Mesodermal cell (in vitro differentiated cells): ENCODE results near the gene CYP11A1.

ENCODE experiments used
- H3K27ac ChIP-seq: 2 replicates; pipeline ENCODE4 v1.7.0; 2013; ENCODE audit warnings: mild to moderate bottlenecking, low read depth, low read length, moderate library complexity; ENCODE audit not compliant: severe bottlenecking
- H3K36me3 ChIP-seq: 2 replicates; pipeline ENCODE4 v1.7.1; 2013; ENCODE audit warnings: mild to moderate bottlenecking, low read length, moderate library complexity; ENCODE audit not compliant: control insufficient read depth, insufficient read depth
- H3K4me1 ChIP-seq: one replicate; pipeline ENCODE4 v1.7.1; 2013; ENCODE audit warnings: mild to moderate bottlenecking, low read length; ENCODE audit not compliant: insufficient read depth, control insufficient read depth, poor library complexity, severe bottlenecking
- H3K4me3 ChIP-seq: 2 replicates; pipeline ENCODE4 v1.7.0; 2013; ENCODE audit warnings: low read length, control low read depth, mild to moderate bottlenecking; ENCODE audit not compliant: insufficient read depth, poor library complexity, severe bottlenecking; ENCODE audit errors: extremely low read depth
- H3K9me3 ChIP-seq: 2 replicates; pipeline ENCODE4 v1.7.1; 2013; ENCODE audit warnings: mild to moderate bottlenecking, low read length, moderate library complexity; ENCODE audit not compliant: control insufficient read depth
- WGBS, 2 experiments: methylation state at CpG; one replicate each; pipeline ENCODE4 v1.1.5; 2013; ENCODE audit warnings: missing lambda C conversion rate in 2 of 2; ENCODE audit not compliant: insufficient coverage in 2 of 2; 5-methylcytosine and 5-hydroxymethylcytosine counted together

The CYP11A1 gene

DNA sequence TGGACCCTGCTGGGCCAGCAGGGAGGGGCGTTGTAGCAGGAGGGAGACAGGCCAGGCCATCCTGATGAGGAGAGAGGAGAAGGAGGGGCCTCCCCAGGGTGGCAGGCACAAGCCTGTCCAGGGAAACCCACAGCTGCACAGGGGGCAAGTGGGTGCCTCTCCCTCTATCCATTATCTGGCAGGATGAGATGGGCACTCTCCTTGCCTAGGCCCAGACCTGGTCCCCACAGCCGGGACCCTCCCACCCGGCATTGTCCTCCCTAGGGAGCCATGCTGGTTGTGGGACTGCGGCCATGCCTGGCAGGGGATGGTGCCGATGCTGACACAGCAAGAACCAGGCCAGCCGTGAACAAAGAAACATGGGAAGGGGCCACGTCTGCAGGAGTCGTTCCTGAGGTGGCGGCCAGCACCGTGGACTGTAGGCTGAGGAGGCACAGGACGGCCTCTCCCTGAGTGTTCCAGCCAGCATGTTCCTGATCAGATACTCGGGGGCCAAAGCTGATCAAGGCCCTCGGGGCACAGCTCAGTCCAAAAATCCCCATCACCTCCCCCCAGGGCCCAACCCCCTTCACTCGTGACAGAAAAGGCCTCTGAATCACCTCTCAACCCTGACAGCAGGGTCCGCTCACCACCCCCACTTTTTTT is 19.2 kb upstream of the CYP11A1 start:
- no peak overlapping the region for H3K27ac ChIP-seq
- no peaks in the 10 kb centered on the region for H3K9me3 ChIP-seq
- peaks cover 30% of the 10 kb centered on the region for H3K4me1 ChIP-seq
- H3K36me3 ChIP-seq, result no peaks in the 10 kb centered on the region
- WGBS, 2 experiments, result 87 to 90% methylated on average over 11 to 12 of the region's 15 CpGs
- H3K4me3 ChIP-seq, result no peak overlapping the region

DNA sequence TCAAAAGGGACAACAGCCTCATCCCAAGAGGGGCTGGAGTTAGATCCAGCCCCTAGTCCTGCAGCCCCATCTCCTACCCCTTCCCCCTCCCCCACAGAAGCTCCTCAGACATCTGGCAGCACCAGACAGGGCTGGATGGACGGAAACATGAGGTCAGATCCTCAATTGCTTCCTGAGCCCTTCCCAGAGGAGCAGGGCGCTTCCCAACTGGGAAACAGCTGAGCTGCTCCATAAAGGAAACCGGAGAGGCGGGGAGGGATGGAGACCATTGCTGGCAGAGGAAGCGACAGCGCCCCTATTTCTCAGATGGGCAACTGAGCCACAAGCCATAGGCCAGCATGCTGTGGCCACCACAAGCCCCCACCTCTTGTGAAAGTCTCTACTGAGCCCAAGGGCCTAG is 18.3 kb upstream of the CYP11A1 start:
- H3K4me1 ChIP-seq, result peaks cover 30% of the 10 kb centered on the region
- H3K36me3 ChIP-seq, result no peaks in the 10 kb centered on the region
- H3K4me3 ChIP-seq, result no peak overlapping the region
- H3K27ac ChIP-seq, result no peak overlapping the region
- WGBS, 2 experiments, result 76 to 80% methylated on average over 6 of the region's 6 CpGs
- H3K9me3 ChIP-seq, result no peaks in the 10 kb centered on the region

DNA sequence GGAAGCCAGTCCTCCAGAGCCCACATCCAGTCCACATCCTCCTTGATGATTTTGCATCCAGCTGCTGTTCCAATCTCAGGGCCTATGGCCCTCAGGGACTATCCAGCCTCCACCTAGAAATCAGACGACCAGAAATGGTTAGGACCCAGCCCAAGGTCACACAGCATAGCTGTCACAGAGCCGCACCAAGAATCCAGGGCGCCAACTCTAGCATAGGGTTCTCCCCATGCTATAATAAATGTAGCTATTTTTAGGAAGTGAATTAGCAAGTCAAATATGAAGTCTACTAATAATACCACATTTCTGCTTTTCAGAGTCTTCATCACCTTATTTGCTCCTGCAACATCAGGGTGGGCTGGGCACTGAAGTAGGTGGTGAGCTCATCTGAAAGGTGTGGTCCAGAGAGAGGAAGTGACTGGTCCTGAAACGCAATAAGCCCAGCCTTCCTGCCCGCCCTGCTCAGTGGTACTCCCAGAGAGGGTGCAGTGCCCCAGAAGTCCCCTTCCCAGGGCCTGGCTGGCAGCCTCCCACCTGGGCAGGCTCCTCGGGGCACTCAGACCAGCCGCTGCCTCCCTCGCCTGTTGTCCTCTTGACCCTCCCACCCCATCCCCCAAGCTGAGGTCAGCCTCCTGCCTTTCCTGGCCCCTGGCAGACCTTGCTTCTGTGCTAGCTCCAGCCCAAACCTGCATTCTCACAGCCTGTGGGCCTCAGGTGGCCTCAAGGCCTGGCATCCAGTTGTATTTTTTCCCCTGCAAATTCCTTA is 17.6 kb upstream of the CYP11A1 start:
- H3K4me3 ChIP-seq, result no peak overlapping the region
- peaks cover 30% of the 10 kb centered on the region for H3K4me1 ChIP-seq
- H3K9me3 ChIP-seq, result no peaks in the 10 kb centered on the region
- WGBS, 2 experiments, result 60 to 79% methylated on average over 5 to 7 of the region's 8 CpGs
- H3K27ac ChIP-seq, result no peak overlapping the region
- no peaks in the 10 kb centered on the region for H3K36me3 ChIP-seq

DNA sequence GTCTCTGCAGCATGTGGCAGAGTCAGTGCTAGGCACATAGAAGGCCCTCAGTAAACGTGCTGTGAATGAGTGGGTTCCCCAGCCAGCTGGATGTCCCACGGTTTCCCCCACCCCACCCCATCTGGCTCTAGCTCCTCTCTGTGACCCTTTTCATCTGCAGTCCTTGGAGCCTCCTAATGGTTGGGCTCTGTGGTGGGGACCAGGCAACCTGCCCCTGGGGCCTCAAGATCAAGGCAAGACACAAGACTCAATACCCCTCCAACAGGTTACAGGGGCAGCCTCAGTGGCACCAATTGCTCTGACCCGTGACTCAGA is 17.1 kb upstream of the CYP11A1 start:
- WGBS, 2 experiments, result 69 to 93% methylated on average over 2 to 3 of the region's 3 CpGs
- H3K27ac ChIP-seq, result no peak overlapping the region
- no peak overlapping the region for H3K4me3 ChIP-seq

DNA sequence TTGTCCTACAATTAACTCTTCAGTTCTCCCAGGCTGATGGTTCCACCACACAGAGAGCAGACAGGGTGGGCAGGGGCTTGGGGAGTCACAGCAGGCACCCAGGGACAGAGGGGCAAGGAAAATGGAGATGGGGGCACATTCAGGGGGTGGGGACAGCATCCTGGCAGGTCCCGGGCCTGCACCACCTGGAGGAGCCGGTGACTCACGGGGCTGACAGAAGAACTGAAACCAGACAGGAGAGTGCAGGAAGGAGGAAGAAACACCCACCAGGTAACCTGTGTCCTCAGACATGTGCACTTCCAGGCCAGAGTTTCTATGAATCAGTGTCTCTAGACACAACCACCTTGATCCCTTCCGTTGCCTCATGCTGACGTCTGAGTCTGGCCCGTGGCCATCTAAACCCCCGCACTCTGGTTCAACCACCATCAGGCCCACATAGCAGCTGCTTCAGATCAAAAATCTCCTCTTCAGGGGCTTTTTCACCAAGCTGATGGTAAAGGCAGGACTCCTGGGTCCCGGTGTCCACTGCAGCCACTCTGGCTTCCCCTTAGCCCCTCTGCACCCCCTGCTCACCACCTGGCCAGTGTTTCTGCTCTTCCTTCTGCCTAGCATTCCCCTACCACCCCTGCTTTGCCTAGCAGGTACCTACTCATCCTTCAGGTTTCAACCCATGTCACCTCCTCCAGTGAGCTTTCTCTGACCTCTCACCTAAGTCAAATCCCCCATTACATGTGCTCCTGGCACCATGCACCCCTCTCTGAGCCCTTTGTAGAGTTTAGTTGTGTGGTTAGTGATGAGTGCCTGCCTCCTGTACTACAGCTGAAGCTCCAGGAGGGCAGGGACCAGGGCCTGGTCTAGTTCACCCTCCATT is 16.5 kb upstream of the CYP11A1 start:
- H3K36me3 ChIP-seq, result no peaks in the 10 kb centered on the region
- no peaks in the 10 kb centered on the region for H3K9me3 ChIP-seq
- no peak overlapping the region for H3K4me3 ChIP-seq
- WGBS, 2 experiments, result 93 to 94% methylated on average over 8 of the region's 8 CpGs
- H3K4me1 ChIP-seq, result peaks cover 30% of the 10 kb centered on the region
- H3K27ac ChIP-seq, result no peak overlapping the region

More for the DNA sequence above, 17.1 kb upstream of the CYP11A1 start:
- Histone ChIP-seq H3K4me1 (peaks cover 30% of the 10 kb centered on the region), H3K36me3 (no peaks in the 10 kb centered on the region), H3K9me3 (no peaks in the 10 kb centered on the region)

DNA sequence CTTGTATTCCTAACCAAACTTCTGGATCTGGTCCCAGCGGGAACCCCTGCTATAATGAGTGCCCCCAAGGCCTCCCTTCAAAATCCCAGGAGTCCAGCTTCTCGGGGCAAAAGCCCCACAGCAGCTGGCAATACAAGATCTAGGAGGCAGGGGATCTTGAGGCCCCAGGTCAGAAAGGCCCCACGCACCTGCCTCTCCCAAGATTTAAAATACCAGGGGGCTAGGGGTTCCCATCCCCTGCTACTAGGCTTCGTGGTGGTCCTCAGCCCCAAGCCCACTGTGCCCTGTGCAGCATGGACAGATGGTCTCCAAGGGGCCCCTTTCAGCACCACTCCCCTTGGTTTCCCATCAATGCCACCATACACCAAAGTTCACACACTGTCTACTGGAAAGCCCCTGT is 15.8 kb upstream of the CYP11A1 start:
- Histone ChIP-seq H3K4me1 (peaks cover 30% of the 10 kb centered on the region), H3K9me3 (no peaks in the 10 kb centered on the region), H3K27ac (no peak overlapping the region), H3K36me3 (no peaks in the 10 kb centered on the region), H3K4me3 (no peak overlapping the region)
- 92 to 100% methylated on average over 4 of the region's 4 CpGs for WGBS, 2 experiments

DNA sequence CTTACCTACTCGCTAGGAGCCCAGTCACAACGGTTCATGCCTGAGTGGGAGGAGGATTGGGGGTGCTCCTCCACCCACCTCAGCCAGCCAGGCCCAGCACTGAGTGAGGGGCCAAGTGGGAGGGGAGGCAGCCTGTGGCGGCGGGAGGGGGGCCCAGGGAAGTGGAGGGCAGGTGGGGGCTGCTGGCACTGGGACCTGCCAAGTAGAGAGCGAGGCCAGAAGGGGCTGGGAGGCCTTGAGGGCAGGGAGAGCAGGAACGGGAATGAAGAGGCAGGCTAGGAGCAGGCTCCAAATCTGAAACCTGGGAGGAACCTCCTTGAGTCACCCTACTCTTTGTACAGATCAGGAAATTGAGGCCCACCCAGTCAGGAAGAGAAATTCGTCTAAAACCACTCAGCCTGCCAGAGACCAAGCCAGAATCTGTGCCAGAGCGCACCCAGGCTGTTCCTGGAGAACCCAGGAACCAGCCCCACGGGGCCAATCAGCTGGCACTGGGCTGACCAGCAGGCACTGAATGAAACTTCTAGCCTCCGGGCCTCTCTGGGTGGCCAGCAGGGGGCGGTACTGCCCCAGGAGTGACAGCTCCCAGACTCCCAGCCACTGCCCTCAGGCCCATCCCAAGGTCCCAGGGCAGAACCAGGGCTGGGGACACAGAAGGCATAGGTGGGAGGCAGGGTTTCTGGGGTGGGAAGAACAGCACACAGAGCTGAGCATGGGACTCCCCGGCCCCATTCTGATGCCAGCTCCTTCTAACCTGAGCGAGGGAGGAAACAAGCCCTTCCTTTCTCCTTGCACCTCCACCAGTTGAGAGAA is 14.8 kb upstream of the CYP11A1 start:
- H3K9me3 ChIP-seq, result no peaks in the 10 kb centered on the region
- no peak overlapping the region for H3K27ac ChIP-seq
- WGBS, 2 experiments, result 38 to 43% methylated on average over 9 of the region's 13 CpGs
- H3K4me1 ChIP-seq, result peaks cover 24% of the 10 kb centered on the region
- no peaks in the 10 kb centered on the region for H3K36me3 ChIP-seq
- H3K4me3 ChIP-seq, result no peak overlapping the region

DNA sequence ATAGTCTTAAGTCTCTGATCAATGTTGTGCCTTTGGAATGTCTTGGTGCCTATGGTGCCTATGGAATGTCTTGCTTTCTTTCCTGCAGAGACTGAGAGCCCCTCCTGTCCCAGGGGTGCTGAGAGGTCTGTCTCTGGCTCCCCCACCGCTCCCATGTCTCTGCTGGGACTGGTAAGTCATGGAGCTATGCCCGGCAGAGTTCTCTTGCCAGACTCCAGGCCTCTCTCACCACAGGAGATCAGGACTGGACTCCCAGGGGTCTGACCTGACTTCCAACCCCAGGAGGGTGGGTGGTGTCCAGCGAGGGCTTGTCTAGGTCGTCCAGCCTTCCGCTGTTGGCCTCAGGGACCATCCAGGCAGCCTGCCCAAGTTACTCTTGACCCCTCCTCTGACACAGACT is 14.0 kb upstream of the CYP11A1 start:
- Histone ChIP-seq H3K27ac (no peak overlapping the region), H3K4me1 (peaks cover 17% of the 10 kb centered on the region), H3K36me3 (no peaks in the 10 kb centered on the region), H3K9me3 (no peaks in the 10 kb centered on the region), H3K4me3 (no peak overlapping the region)
- 92 to 94% methylated on average over 2 to 5 of the region's 5 CpGs for WGBS, 2 experiments

DNA sequence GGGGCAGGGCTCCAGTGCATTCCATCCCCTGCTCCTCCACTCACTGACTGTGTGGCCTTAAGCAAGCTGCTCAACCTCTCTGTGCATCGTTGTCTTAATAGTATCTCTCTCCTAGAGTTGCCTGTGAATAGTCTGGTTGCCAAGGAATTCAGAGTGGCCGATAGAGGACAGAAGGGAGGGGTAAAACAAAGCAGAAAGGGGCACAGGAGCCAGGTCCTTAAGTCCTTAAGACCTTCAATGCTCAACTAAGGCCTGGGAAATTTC is 13.7 kb upstream of the CYP11A1 start:
- no peaks in the 10 kb centered on the region for H3K36me3 ChIP-seq
- H3K27ac ChIP-seq, result no peak overlapping the region
- no peak overlapping the region for H3K4me3 ChIP-seq
- WGBS, 2 experiments, result 75 to 76% methylated on average over 1 to 2 of the region's 2 CpGs
- H3K4me1 ChIP-seq, result peaks cover 14% of the 10 kb centered on the region
- H3K9me3 ChIP-seq, result no peaks in the 10 kb centered on the region

DNA sequence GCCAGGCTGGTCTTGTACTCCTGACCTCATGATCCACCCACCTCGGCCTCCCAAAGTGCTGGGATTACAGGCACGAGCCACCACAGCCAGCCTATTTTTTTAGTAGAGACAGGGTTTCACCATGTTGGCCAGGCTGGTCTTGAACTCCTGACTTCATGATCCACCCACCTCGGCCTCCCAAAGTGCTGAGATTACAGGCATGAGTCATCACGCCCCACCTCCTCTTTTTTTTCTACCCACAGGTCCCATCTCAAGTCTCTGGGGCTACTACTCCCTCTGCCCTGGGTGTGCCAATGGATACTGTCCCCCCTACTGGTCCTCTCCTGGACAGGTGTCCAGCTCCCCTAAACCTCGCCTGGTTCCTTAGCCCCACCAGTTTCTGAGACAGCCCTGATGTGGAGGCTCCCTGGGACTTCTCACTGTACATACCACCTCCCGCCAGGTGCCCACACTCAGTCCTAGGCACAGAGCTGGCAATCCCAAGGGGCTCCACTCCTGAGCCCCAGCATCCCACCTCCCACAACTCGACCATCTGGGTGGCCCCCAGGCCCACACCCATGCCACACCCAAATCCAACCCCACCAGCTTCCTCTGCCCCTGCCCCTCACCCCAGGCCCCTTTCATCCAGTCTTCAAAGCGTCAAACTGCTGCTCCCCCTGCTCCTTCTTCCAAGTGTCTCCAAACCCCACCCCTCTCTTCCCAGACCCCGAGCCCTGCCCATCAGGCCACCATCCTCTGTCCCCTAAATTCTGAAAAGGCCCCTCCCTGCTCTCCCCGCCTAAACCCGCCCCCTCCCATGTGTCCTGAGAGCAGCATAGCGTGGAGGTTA is 13.1 kb upstream of the CYP11A1 start:
- Histone ChIP-seq H3K4me3 (no peak overlapping the region), H3K9me3 (no peaks in the 10 kb centered on the region), H3K4me1 (peaks cover 8% of the 10 kb centered on the region), H3K27ac (no peak overlapping the region), H3K36me3 (no peaks in the 10 kb centered on the region)
- 81 to 88% methylated on average over 8 of the region's 12 CpGs for WGBS, 2 experiments
